OCI-LY1 (cell line): ENCODE measurements around the gene GPR107.

Source experiments
- H2AFZ ChIP-seq: fragments of 200-600 bp; sonication (generic), shearing (Covaris generic); 2 replicates; pipeline ENCODE4 v1.6.0; 2014; ENCODE audit warnings: antibody characterized with exemption, mild to moderate bottlenecking, low read length
- H3F3A ChIP-seq: fragments of 200-600 bp; sonication (generic), shearing (Covaris generic); 2 replicates; pipeline ENCODE4 v1.6.0; 2014; ENCODE audit warnings: mild to moderate bottlenecking, antibody characterized with exemption, low read length, moderate library complexity; ENCODE audit not compliant: insufficient read depth
- H3K27ac ChIP-seq: fragments of 200-600 bp; sonication (generic); 2 replicates; pipeline ENCODE4 v1.5.1; 2014; ENCODE audit warnings: low read length, mixed run types, mild to moderate bottlenecking, low read depth; ENCODE audit not compliant: poor library complexity, severe bottlenecking
- H3K27me3 ChIP-seq: fragments of 200-600 bp; sonication (generic); 2 replicates; pipeline ENCODE4 v1.6.0; 2014; ENCODE audit warnings: antibody characterized with exemption, mild to moderate bottlenecking, low read length, moderate library complexity; ENCODE audit not compliant: insufficient read depth
- H3K36me3 ChIP-seq: fragments of 200-600 bp; sonication (generic); 2 replicates; pipeline ENCODE4 v1.6.1; 2014; ENCODE audit warnings: mild to moderate bottlenecking, antibody characterized with exemption, low read length, moderate library complexity, mixed read lengths; ENCODE audit not compliant: insufficient read depth
- H3K4me1 ChIP-seq: fragments of 200-600 bp; sonication (generic); 2 replicates; pipeline ENCODE4 v1.5.1; 2014; ENCODE audit warnings: mild to moderate bottlenecking, low read length, moderate library complexity; ENCODE audit not compliant: insufficient read depth, severe bottlenecking
- H3K4me2 ChIP-seq: fragments of 200-600 bp; sonication (generic), shearing (Covaris generic); 2 replicates; pipeline ENCODE4 v1.6.1; 2014; ENCODE audit warnings: low read length
- H3K4me3 ChIP-seq: fragments of 200-600 bp; sonication (generic); 2 replicates; pipeline ENCODE4 v1.5.1; 2014; ENCODE audit warnings: low read length, low read depth, mild to moderate bottlenecking, mixed read lengths; ENCODE audit not compliant: poor library complexity, severe bottlenecking
- H3K79me2 ChIP-seq: fragments of 200-600 bp; shearing (Covaris generic); 2 replicates; pipeline ENCODE4 v1.6.1; 2016; ENCODE audit warnings: mixed run types, low read length, mixed read lengths; ENCODE audit not compliant: insufficient read depth
- H3K9ac ChIP-seq: fragments of 200-600 bp; sonication (generic), shearing (Covaris generic); 2 replicates; pipeline ENCODE4 v1.6.1; 2014; ENCODE audit warnings: mild to moderate bottlenecking, low read length, mixed read lengths
- H3K9me2 ChIP-seq: fragments of 200-600 bp; sonication (generic), shearing (Covaris generic); 2 replicates; pipeline ENCODE4 v1.6.1; 2014; ENCODE audit warnings: low read depth, mild to moderate bottlenecking, low read length, mixed read lengths
- H3K9me3 ChIP-seq: fragments of 200-600 bp; shearing (Covaris generic); 2 replicates; pipeline ENCODE4 v1.6.1; 2014; ENCODE audit warnings: low read length, mixed read lengths
- H4K20me1 ChIP-seq: fragments of 200-600 bp; sonication (generic), shearing (Covaris generic); 2 replicates; pipeline ENCODE4 v1.6.0; 2016; ENCODE audit warnings: mild to moderate bottlenecking, low read length; ENCODE audit not compliant: insufficient read depth
- CTCF ChIP-seq: fragments of 200-600 bp; sonication (generic), shearing (Covaris generic); IDR thresholded peaks from 2 replicates; pipeline ENCODE4 v1.5.1; 2017; ENCODE audit warnings: mild to moderate bottlenecking, antibody characterized with exemption, low read length, moderate library complexity, mixed read lengths
- EZH2 ChIP-seq: fragments of 200-600 bp; sonication (generic), shearing (Covaris generic); IDR thresholded peaks from 2 replicates; pipeline ENCODE4 v1.8.0; 2017; ENCODE audit warnings: borderline replicate concordance, mixed run types, mild to moderate bottlenecking, antibody characterized with exemption, low read length, moderate library complexity, mixed read lengths

GPR107 gene

GRCh38 chr9:130064621-130065020, 10.9 kb downstream of the GPR107 start:
- no peaks in the 10 kb centered on the region for H4K20me1 ChIP-seq

GRCh38 chr9:130069048-130069447, 15.3 kb downstream of the GPR107 start:
- Histone ChIP-seq H3K9ac (no peak overlapping the region), H3K27ac (no peak overlapping the region), H3K79me2 (peaks cover 21% of the 10 kb centered on the region; the same call in 1 of the 2 replicates), H3K27me3 (no peaks in the 10 kb centered on the region), H3K4me2 (no peak overlapping the region), H3F3A (no peaks in the 10 kb centered on the region), H4K20me1 (no peaks in the 10 kb centered on the region), H3K9me3 (no peaks in the 10 kb centered on the region), H3K4me3 (no peak overlapping the region), H3K4me1 (peaks cover 13% of the 10 kb centered on the region), H3K9me2 (no peaks in the 10 kb centered on the region), H2AFZ (no peak overlapping the region), H3K36me3 (no peaks in the 10 kb centered on the region)
- TF ChIP-seq EZH2 = no peak
- TF ChIP-seq CTCF = no peak

More at GRCh38 chr9:130064621-130065020, 10.9 kb downstream of the GPR107 start:
- no peaks in the 10 kb centered on the region for H3K9me3 ChIP-seq
- H3K4me1 ChIP-seq = peaks cover 26% of the 10 kb centered on the region
- peaks cover 15% of the 10 kb centered on the region; the same call in 1 of the 2 replicates for H3K79me2 ChIP-seq
- H3K27me3 ChIP-seq = no peaks in the 10 kb centered on the region
- no peak overlapping the region for H3K4me2 ChIP-seq
- no peak overlapping the region for H2AFZ ChIP-seq
- H3K27ac ChIP-seq = no peak overlapping the region
- H3K9me2 ChIP-seq = no peaks in the 10 kb centered on the region
- H3K9ac ChIP-seq = no peak overlapping the region
- H3F3A ChIP-seq = no peaks in the 10 kb centered on the region
- no peak overlapping the region for H3K4me3 ChIP-seq
- H3K36me3 ChIP-seq = no peaks in the 10 kb centered on the region
- TF ChIP-seq EZH2 (no peak), CTCF (no peak)

GRCh38 chr9:130072515-130073235, 19.0 kb downstream of the GPR107 start:
- Histone ChIP-seq H3K36me3 (peaks cover 17% of the 10 kb centered on the region; the same call in 1 of the 2 replicates), H3K4me2 (no peak overlapping the region), H3K9me3 (no peaks in the 10 kb centered on the region), H3K4me1 (peaks cover 12% of the 10 kb centered on the region), H2AFZ (no peak overlapping the region), H4K20me1 (no peaks in the 10 kb centered on the region), H3K4me3 (no peak overlapping the region), H3F3A (no peaks in the 10 kb centered on the region), H3K27me3 (no peaks in the 10 kb centered on the region), H3K27ac (no peak overlapping the region), H3K79me2 (peaks cover 15% of the 10 kb centered on the region; the same call in 1 of the 2 replicates), H3K9ac (no peak overlapping the region), H3K9me2 (no peaks in the 10 kb centered on the region)
- TF ChIP-seq EZH2 (no peak), CTCF (no peak)
